ACC112 (cell line): Measurements from ENCODE around the gene NHEJ1.

Source experiments
- H2AFZ ChIP-seq: fragments of 200-600 bp; sonication (generic); one replicate; pipeline ENCODE4 v1.6.0; 2017; ENCODE audit warnings: antibody characterized with exemption, low read length; ENCODE audit not compliant: unreplicated experiment
- H3K27ac ChIP-seq: fragments of 200-600 bp; sonication (generic); 2 replicates; pipeline ENCODE4 v1.5.1; 2014; ENCODE audit warnings: low read depth, mild to moderate bottlenecking, antibody characterized with exemption, low read length, moderate library complexity
- H3K27me3 ChIP-seq: fragments of 200-600 bp; sonication (generic); 2 replicates; pipeline ENCODE4 v1.6.1; 2014; ENCODE audit warnings: mild to moderate bottlenecking, antibody characterized with exemption, low read length, moderate library complexity, mixed read lengths; ENCODE audit not compliant: insufficient read depth
- H3K36me3 ChIP-seq: fragments of 200-600 bp; sonication (generic); 2 replicates; pipeline ENCODE4 v1.6.1; 2016; ENCODE audit warnings: mild to moderate bottlenecking, antibody characterized with exemption, low read length, moderate library complexity, mixed read lengths; ENCODE audit not compliant: insufficient read depth
- H3K4me1 ChIP-seq: fragments of 200-600 bp; sonication (generic); one replicate; pipeline ENCODE4 v1.6.1; 2016; ENCODE audit warnings: low read length, mixed read lengths; ENCODE audit not compliant: insufficient read depth, unreplicated experiment, control insufficient read depth
- H3K4me3 ChIP-seq: fragments of 200-600 bp; sonication (generic); 2 replicates; pipeline ENCODE4 v1.5.1; 2014; ENCODE audit warnings: mild to moderate bottlenecking, low read depth, low read length
- H3K79me2 ChIP-seq: fragments of 200-600 bp; sonication (generic); one replicate; pipeline ENCODE4 v1.6.0; 2016; ENCODE audit warnings: low read length; ENCODE audit not compliant: control insufficient read depth, unreplicated experiment, insufficient read depth

NHEJ1 gene

GRCh38 chr2:219054956-219055903 is 105.4 kb downstream of the NHEJ1 start:
- Histone ChIP-seq H3K4me3 (no peak overlapping the region), H2AFZ (no peak overlapping the region), H3K4me1 (peaks cover 9% of the 10 kb centered on the region), H3K79me2 (no peaks in the 10 kb centered on the region), H3K27ac (no peak overlapping the region), H3K27me3 (peaks cover 76% of the 10 kb centered on the region), H3K36me3 (no peaks in the 10 kb centered on the region)

GRCh38 chr2:219049282-219049681 is 111.3 kb downstream of the NHEJ1 start:
- Histone ChIP-seq H3K27me3 (peaks cover 80% of the 10 kb centered on the region), H2AFZ (no peak overlapping the region), H3K4me1 (no peaks in the 10 kb centered on the region), H3K27ac (no peak overlapping the region), H3K36me3 (no peaks in the 10 kb centered on the region), H3K79me2 (no peaks in the 10 kb centered on the region), H3K4me3 (no peak overlapping the region)

- H3K27me3 ChIP-seq: peaks cover 89% of the 10 kb centered on the region
- no peaks in the 10 kb centered on the region for H3K79me2 ChIP-seq
- no peak overlapping the region for H3K4me3 ChIP-seq
- no peak overlapping the region for H3K27ac ChIP-seq
- H3K4me1 ChIP-seq: no peaks in the 10 kb centered on the region
- no peak overlapping the region for H2AFZ ChIP-seq
- no peaks in the 10 kb centered on the region for H3K36me3 ChIP-seq
These were observed 114.6 kb downstream of the NHEJ1 start for GRCh38 chr2:219045937-219046550.

- peaks cover 86% of the 10 kb centered on the region for H3K27me3 ChIP-seq
- H3K4me1 ChIP-seq: no peaks in the 10 kb centered on the region
These were observed 117.9 kb downstream of the NHEJ1 start for GRCh38 chr2:219042750-219043149.

GRCh38 chr2:219042157-219042556 is 118.5 kb downstream of the NHEJ1 start:
- no peak overlapping the region for H2AFZ ChIP-seq
- no peaks in the 10 kb centered on the region for H3K79me2 ChIP-seq
- H3K36me3 ChIP-seq: no peaks in the 10 kb centered on the region
- peaks cover 83% of the 10 kb centered on the region for H3K27me3 ChIP-seq
- H3K27ac ChIP-seq: no peak overlapping the region
- no peak overlapping the region for H3K4me3 ChIP-seq
- H3K4me1 ChIP-seq: no peaks in the 10 kb centered on the region

More at GRCh38 chr2:219042750-219043149, 117.9 kb downstream of the NHEJ1 start:
- Histone ChIP-seq H3K27ac (no peak overlapping the region), H2AFZ (no peak overlapping the region), H3K79me2 (no peaks in the 10 kb centered on the region), H3K4me3 (no peak overlapping the region), H3K36me3 (no peaks in the 10 kb centered on the region)

- peak within 1 kb of the TSS; percentile 74 for H3K4me3 ChIP-seq
- no peaks in the 10 kb centered on the region for H3K4me1 ChIP-seq
- H3K27ac ChIP-seq: no peak within 1 kb of the TSS
- H3K79me2 ChIP-seq: no peaks in the 10 kb centered on the region
- peaks cover 81% of the 10 kb centered on the region for H3K27me3 ChIP-seq
- H3K36me3 ChIP-seq: no peaks in the 10 kb centered on the region
- peak within 1 kb of the TSS; percentile 47 for H2AFZ ChIP-seq
These were observed 119.4 kb downstream of the NHEJ1 start, which contains the start of gene CFAP65 for GRCh38 chr2:219041252-219041651. Gene CFAP65, minus strand, starts transcription at chr2:219041516. Its CDS starts 2,468 bp downstream, at chr2:219039048.

GRCh38 chr2:219038600-219038999 is 122.0 kb downstream of the NHEJ1 start:
- Histone ChIP-seq H3K79me2 (no peaks in the 10 kb centered on the region), H3K27me3 (peaks cover 91% of the 10 kb centered on the region), H3K4me1 (no peaks in the 10 kb centered on the region), H3K36me3 (no peaks in the 10 kb centered on the region), H3K4me3 (no peak overlapping the region), H2AFZ (no peak overlapping the region), H3K27ac (no peak overlapping the region)

GRCh38 chr2:219037783-219038499 is 122.7 kb downstream of the NHEJ1 start:
- no peak overlapping the region for H3K27ac ChIP-seq
- no peak overlapping the region for H2AFZ ChIP-seq
- no peaks in the 10 kb centered on the region for H3K79me2 ChIP-seq
- no peak overlapping the region for H3K4me3 ChIP-seq
- peaks cover 91% of the 10 kb centered on the region for H3K27me3 ChIP-seq
- no peaks in the 10 kb centered on the region for H3K4me1 ChIP-seq
- H3K36me3 ChIP-seq: no peaks in the 10 kb centered on the region

GRCh38 chr2:219035942-219036341 is 124.7 kb downstream of the NHEJ1 start:
- Histone ChIP-seq H3K4me3 (no peak overlapping the region), H2AFZ (no peak overlapping the region), H3K36me3 (no peaks in the 10 kb centered on the region), H3K27me3 (peaks cover 82% of the 10 kb centered on the region), H3K27ac (no peak overlapping the region), H3K4me1 (no peaks in the 10 kb centered on the region), H3K79me2 (no peaks in the 10 kb centered on the region)

GRCh38 chr2:219034823-219035222 is 125.8 kb downstream of the NHEJ1 start:
- no peak overlapping the region for H2AFZ ChIP-seq
- peaks cover 79% of the 10 kb centered on the region for H3K27me3 ChIP-seq
- no peaks in the 10 kb centered on the region for H3K36me3 ChIP-seq
- H3K4me1 ChIP-seq: no peaks in the 10 kb centered on the region
- no peak overlapping the region for H3K27ac ChIP-seq
- H3K79me2 ChIP-seq: no peaks in the 10 kb centered on the region
- no peak overlapping the region for H3K4me3 ChIP-seq
